ENCODE results near the gene TMEM205. TPM values are rescaled to one million over a fixed set of nuclear protein-coding genes. Genes with fewer than 3 reads are reported as not detected.
"Not testable (repeated sequence)": the region's sequence is repeated elsewhere in the genome, so short reads cannot be mapped to it uniquely, and the experiment has no call there.

TMEM205 gene
- total RNA-seq, 1 donor from 2014 or later: 226 TPM

DNA sequence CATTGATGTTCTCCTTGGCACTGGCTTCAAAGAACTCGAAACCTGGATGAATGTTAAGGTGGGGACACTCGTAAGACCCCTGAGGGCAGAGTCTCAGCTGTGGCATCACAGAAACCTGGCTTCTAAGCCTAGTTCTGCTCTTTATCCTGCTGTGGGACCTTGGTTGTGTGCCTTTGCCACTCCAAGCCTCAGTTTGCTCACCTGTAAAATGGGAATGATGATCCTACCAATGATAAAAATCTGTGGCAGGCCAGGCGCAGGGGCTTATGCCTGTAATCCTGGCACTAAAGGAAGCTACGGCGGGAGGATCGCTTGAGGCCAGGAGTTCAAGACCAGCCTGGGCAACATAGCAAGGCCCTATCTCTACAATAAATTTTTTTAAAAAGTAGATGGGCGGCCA lies 20.5 kb downstream of the TMEM205 start:
- TF ChIP-seq, protein P1, sequence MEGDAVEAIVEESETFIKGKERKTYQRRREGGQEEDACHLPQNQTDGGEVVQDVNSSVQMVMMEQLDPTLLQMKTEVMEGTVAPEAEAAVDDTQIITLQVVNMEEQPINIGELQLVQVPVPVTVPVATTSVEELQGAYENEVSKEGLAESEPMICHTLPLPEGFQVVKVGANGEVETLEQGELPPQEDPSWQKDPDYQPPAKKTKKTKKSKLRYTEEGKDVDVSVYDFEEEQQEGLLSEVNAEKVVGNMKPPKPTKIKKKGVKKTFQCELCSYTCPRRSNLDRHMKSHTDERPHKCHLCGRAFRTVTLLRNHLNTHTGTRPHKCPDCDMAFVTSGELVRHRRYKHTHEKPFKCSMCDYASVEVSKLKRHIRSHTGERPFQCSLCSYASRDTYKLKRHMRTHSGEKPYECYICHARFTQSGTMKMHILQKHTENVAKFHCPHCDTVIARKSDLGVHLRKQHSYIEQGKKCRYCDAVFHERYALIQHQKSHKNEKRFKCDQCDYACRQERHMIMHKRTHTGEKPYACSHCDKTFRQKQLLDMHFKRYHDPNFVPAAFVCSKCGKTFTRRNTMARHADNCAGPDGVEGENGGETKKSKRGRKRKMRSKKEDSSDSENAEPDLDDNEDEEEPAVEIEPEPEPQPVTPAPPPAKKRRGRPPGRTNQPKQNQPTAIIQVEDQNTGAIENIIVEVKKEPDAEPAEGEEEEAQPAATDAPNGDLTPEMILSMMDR (conservative IDR thresholded peaks at IDR 0.05; ENCODE audit: low read depth, low read length): no peak
- no peak overlapping the region for H3K4me3 ChIP-seq (ENCODE audit: low read depth, low read length)
- no peak for DNase-seq (ENCODE audit: low read depth)

DNA sequence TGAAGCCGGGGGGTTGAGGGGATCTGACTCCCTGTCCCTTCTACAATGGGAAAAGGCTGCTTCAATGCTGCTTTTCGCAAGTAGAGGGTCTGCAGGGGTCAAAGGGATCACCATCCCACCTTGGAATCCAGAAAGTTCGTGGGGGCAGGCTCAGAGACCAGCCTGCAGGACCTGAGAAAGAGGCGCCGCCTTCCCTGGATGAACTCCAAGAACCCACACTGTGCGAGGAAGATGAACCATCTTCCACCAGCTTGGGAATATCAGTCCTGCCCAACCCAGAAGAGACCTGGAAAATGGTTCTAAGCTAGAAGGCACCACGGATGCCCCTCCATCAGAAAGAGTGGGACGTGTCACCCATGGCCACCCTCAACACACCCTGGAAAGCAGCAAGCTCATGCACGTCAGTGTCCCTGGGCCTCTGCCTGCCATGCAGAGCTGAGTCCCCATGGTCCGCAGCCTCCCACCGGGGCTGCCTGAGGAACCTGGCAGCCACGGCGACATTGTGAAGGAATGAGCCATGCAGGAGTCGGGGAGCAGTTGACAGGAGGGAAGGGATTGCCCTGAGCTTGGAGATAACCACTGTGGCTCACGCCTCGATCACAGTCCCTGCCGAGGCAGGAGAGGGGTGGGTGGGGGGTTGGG lies 21.2 kb downstream of the TMEM205 start:
- no peak for DNase-seq (ENCODE audit: low read depth)
- no peak overlapping the region for H3K4me3 ChIP-seq (ENCODE audit: low read depth, low read length)
- TF ChIP-seq, protein P1 (conservative IDR thresholded peaks at IDR 0.05; ENCODE audit: low read depth, low read length): no peak

GRCh38 chr19:11324079-11324661 lies 21.9 kb downstream of the TMEM205 start:
- DNase-seq (ENCODE audit: low read depth): peak; percentile 73
- TF ChIP-seq, protein P1 (conservative IDR thresholded peaks at IDR 0.05; ENCODE audit: low read depth, low read length): no peak
- peak overlapping the region; percentile 11 for H3K4me3 ChIP-seq (ENCODE audit: low read depth, low read length)

DNA sequence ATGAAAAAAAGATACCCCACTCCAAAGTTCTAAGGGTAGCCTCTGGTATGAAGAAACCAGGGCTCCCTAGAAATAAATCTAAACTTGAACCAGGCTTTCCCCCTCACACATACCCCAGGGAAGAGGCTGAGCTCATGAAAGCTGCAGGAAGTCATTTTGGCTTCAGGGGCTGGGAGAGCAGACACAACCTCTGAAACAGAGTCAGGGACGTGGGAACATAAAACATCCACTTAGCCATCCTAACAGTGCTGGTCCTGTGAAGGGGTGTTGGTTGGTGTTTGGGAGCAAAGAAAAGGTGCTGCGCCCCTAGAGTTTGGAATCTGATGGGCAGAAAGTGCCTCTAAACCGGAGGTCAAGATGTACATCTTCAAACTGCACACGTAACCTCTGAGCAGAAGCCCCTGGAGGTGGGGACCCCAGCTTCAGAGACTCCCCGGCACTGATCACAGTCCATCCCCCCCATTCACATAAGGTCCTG lies 22.4 kb downstream of the TMEM205 start:
- TF ChIP-seq, protein P1 (conservative IDR thresholded peaks at IDR 0.05; ENCODE audit: low read depth, low read length): no peak
- no peak for DNase-seq (ENCODE audit: low read depth)
- peak overlapping the region; percentile 11 for H3K4me3 ChIP-seq (ENCODE audit: low read depth, low read length)

DNA sequence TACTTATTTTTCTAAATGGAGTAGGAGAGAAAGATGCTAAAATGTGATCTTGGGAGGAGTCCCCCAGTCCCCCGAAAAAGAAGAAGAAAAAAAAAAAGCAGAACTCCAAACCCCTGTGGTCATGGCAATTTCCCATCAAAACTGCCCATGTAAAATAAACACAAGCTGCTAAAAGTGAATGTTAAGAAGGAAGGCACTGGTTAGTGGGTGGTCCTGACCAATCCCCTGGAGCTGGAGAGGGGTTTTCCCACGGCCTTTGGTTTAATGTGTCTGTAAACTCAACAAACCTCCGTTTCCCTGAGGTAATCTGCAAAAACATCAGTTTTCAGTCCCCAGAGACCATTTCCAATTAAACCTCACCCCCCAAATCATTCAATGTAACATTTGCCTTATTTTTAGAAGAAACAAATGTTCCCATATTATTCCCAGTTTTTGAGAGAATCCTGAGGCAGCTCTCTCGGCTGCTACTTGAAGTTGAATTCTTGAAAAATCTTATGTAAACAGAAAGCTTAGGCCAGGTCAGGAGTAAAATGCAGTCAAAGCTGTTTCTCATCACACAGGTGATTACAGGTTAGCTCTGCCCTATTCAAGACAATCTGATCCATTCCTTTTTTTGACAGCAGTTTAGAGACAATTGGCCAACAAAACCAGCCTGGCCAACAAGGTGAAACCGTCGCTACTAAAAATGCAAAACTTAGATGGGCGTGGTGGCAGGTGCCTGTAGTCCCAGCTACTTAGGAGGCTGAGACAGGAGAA lies 23.6 kb downstream of the TMEM205 start:
- TF ChIP-seq, protein P1 (conservative IDR thresholded peaks at IDR 0.05; ENCODE audit: low read depth, low read length): no peak
- DNase-seq (ENCODE audit: low read depth): no peak
- H3K4me3 ChIP-seq (ENCODE audit: low read depth, low read length): no peak overlapping the region

DNA sequence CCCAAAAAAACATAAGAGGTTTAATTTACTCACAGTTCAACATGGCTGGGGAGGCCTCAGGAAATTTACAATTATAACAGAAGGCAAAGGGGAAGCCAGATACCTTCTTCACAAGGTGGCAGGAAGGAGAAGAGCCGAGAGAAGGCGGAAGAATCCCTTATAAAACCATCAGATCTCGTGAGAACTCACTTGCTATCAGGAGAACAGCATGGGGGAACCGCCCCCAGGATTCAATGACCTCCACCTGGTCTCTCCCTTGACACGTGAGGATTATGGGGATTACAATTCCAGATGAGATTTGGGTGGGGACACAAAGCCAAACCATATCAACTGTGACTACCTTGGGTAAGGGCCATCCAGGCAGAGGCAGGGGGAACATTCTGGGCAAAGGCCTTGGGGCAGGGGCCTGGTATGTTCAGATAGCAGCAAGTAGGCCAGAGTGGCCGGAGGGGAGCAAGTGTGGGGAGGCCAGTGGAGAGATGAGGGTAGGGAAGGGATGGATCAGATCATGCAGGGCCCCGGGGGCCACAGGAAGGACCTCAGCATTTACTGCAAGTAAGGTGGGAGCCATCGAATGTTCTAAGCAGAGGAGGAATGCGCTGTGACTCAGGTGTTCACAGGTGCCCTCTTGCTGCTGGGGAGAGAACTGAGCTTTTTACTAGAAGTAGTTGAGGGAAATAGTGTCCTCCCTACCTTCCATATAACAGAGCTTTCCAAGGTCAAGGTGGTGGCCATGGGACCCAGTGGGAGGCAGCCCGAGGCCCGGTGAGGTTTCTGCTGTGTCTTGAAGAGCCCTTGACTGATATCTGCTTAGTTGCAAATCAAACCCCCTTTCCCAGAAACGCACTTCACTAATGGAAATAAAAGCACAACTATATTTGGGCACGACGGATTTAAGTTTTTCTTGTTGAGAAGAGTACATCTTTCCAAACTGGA lies 24.6 kb downstream of the TMEM205 start:
- H3K4me3 ChIP-seq (ENCODE audit: low read depth, low read length): no peak overlapping the region
- DNase-seq (ENCODE audit: low read depth): no peak
- TF ChIP-seq, protein P1 (conservative IDR thresholded peaks at IDR 0.05; ENCODE audit: low read depth, low read length): peak; percentile 21

DNA sequence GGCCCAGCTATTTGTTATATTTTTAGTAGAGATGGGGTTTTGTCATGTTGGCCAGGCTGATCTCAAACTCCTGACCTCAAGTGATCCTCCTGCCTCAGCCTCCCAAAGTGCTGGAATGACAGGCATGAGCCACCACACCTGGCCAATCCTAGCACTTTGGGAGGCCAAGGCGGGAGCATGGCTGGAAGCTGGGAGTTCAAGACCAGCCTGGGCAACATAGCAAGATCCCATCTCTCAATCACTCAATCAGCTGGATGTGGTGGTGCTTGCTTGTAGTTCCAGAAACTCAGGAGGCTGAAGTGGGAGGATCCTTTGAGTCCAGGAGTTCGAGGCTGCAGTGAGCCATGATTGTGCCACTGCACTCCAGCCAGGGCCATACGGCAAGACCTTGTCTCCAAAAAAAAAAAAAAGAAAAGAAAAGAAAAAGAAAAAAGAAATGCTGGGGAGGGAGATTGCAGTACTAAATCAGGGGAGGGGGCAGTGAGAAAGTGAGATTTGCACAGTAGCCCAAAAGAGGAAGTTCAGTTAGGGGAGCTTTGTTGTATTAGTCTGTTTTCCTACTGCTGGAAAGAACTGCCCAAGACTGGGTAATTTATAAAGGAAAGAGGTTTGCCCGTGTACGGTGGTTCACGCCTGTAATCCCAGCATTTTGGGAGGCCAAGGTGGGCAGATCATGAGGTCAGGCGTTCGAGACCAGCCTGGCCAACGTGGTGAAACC lies 25.6 kb downstream of the TMEM205 start:
- not testable (repeated sequence) for H3K4me3 ChIP-seq (ENCODE audit: low read depth, low read length); DNase-seq (ENCODE audit: low read depth)

Data from epithelial cell of proximal tubule (primary cell).